Measurements from ENCODE around the gene WDR90.

Gene WDR90

DNA sequence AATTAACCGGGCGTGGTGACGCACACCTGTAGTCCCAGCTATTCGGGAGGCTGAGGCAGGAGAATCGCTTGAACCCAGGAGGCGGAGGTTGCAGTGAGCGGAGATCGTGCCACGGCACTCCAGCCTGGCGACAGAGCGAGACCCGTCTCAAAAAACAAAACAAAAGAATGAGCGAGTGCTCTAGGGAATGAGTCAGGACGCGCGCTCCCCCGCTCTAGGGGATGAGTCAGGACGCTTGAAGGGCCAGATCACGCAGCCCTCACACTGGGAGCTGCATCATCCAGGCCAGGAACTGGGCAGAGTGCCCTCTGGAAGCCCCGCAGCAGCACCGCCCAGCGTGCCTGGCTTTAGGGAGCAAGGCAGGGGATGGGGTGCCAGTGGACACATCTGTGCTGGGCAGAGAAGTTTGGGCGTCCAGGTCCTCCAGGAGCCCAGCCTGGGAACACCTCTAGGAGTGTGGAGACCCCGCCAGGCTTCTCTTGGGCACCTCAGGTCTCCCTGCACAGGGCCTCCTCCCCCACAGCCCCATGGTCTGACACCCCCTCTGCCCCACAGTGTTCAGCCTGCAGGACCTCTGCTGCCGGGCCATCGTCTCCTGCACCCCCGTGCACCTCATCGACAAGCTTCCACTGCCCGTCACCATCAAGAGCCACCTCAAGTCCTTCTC lies 22.2 kb upstream of the WDR90 start:
- DNase-seq (ENCODE audit: low read depth, low spot score) = no peak

DNA sequence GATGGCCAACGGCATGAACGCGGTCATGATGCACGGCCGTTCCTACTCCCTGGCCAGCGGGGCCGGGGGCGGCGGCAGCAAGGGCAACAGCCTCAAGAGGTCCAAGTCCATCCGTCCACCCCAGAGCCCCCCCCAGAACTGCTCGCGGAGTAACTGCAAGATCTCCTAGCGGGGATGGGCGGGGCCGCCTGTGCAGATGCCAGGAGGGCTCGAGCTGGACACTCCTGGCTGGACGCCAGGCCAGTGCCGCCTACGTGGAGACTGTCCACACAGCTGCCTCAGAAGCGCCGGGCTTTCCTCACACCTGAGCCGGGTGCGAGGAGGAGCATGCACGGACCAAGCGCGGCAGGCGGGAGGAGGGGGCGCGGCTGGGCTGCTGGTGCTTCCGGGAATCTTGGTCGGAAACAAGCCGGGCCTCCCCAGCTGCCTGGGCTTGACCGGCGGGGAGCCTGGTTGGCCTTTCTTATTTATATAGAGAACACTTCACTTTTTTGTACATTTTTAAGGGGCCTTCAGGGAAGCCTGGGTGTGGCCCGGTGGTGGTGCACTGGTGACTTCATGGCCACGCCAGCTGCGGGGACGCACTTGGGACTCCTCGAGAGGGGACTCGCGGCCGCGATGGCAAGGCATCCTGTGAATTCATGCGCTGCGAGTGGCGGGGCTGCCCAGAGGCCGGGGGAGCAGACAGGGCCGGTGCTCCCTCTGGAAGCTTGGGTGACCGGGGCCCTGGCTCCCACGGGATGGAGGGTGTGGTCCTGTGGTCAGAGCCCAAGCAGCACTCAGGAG lies 21.5 kb upstream of the WDR90 start:
- no peak for DNase-seq (ENCODE audit: low read depth, low spot score)

DNA sequence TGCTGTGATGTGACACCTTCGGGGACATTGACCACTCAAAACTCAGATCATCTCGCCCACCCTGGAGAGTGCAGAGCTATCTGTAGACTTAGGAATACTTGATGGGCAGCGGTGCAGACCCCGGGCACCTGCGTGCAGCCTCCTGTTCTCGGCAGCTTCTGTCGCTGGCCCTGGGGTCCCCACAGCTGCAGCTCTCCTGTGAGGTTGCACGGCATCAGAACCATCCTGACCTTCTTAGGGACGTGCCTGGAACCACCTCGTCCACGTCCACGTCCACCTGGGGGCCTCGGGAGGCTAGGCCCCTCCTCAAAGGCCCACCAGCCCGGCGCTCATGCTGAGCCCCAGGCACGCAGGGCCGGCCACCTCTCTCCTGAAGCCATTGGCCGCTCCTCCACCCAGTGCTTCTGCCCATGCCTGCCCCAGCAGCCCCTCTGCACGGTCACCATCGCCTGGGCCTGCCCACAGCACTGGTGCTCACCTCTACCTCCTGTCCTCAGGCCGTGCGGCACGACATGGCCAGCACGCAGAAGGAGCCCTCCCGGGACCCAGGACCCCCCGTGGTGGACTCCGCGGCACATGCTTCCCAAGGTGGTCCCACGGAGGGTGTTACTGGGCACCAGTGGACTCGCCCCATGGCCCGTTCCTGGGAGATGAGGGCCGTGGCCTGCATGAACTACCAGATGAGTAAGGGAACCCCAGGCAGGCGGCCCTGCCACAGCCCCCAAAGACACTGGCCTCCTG lies 20.7 kb upstream of the WDR90 start:
- DNase-seq (ENCODE audit: low read depth, low spot score) = no peak

GRCh38 chr16:629185-629832 lies 19.9 kb upstream of the WDR90 start:
- DNase-seq (ENCODE audit: low read depth, low spot score) = no peak

GRCh38 chr16:629833-630248 lies 19.3 kb upstream of the WDR90 start:
- DNase-seq (ENCODE audit: low read depth, low spot score) = no peak

DNA sequence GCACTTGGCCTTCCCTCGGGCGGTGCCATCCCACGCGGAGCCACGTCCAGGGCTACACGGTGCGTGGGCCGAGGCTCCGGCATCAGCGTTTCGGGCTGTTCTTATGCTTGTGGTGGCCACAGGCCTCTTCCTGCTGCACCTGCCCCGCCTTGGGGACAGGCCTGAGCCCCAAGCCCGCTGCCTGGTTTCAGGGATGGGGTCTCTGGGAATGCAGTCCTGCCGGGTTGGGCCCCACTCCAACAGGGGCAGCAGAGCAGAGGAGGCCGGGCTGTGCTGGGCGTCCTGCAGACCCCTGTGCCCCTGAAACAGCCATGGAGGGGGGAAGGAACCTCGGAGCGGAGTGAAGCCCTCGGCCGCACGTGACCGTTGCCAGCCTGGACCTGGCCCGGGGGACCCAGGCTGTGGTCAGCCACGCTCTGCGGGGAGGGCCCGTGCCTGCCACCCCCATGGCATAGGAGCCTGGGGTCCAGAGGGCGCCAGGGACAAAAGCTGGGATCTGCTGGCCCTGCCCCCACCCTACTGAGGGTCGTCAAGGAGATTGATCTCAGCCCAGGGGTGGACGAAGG lies 18.8 kb upstream of the WDR90 start:
- DNase-seq (ENCODE audit: low read depth, low spot score) = no peak

DNA sequence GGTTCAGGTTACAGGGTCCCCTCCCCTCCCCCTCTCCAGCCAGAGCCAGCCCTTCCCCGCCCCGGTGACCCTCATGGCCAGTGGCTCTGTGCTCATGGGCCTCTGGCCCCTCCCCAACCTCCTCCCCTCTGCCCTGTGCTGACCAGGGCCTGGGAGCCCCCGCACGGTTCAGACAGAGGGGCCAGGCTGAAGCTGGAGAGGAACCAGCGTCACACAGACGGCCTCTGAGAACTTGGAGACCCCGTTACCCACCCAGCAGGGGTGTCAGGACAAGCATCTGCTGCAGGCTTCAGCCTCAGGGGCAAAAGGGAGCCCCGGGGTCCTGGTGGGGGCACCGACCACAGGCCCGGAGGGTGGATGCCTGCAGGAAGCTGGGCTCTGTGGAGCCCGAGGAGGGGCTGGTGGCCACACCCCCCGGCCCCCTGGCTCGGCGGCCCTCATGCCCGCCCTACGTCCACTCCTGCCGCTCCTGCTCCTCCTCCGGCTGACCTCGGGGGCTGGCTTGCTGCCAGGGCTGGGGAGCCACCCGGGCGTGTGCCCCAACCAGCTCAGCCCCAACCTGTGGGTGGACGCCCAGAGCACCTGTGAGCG lies 18.3 kb upstream of the WDR90 start, which contains the start of gene WFIKKN1:
Gene WFIKKN1, plus strand, starts transcription at position 171 of the 591 bp plus-strand sequence. Its CDS starts 269 bp downstream, at position 440.
- DNase-seq (ENCODE audit: low read depth, low spot score) = no peak

GRCh38 chr16:631808-632358 lies 17.3 kb upstream of the WDR90 start:
- no peak for DNase-seq (ENCODE audit: low read depth, low spot score)

- no peak for DNase-seq (ENCODE audit: low read depth, low spot score)
Measured at GRCh38 chr16:632486-633335, 16.5 kb upstream of the WDR90 start.

DNA sequence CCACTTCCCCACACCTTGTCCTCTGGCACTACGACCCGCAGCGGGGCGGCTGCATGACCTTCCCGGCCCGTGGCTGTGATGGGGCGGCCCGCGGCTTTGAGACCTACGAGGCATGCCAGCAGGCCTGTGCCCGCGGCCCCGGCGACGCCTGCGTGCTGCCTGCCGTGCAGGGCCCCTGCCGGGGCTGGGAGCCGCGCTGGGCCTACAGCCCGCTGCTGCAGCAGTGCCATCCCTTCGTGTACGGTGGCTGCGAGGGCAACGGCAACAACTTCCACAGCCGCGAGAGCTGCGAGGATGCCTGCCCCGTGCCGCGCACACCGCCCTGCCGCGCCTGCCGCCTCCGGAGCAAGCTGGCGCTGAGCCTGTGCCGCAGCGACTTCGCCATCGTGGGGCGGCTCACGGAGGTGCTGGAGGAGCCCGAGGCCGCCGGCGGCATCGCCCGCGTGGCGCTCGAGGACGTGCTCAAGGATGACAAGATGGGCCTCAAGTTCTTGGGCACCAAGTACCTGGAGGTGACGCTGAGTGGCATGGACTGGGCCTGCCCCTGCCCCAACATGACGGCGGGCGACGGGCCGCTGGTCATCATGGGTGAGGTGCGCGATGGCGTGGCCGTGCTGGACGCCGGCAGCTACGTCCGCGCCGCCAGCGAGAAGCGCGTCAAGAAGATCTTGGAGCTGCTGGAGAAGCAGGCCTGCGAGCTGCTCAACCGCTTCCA lies 15.7 kb upstream of the WDR90 start:
- DNase-seq (ENCODE audit: low read depth, low spot score) = no peak

DNA sequence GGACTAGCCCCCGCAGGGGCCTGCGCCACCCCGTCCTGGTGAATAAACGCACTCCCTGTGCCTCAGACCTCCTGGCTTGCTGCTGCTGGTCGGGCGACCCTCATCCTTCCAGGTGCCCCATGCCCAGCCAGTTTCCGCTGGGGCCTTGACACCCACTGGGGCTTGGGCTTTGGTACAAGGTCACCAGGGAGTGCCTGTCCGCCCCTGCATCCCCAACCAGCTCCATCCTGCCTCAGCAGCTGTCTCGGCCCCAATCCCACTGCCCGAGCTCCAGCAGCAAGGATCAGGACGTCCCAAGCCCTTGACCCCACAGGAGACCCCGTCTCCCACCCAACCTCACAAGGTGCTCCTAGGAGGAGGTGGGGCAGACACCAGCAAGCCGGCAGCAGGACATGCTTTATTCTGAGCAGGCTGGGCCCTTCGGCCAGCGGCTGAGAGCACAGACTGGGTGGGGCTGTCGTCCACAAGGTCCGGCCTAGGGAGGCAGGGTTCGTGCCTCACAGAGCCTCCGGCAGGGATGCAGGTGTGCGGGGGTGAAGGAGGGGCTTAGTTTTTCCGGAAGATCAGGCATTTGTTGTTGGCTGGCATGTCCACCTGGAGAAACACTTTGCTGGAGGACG lies 15.0 kb upstream of the WDR90 start:
- no peak for DNase-seq (ENCODE audit: low read depth, low spot score)

GRCh38 chr16:634996-635395 lies 14.2 kb upstream of the WDR90 start:
- DNase-seq (ENCODE audit: low read depth, low spot score) = no peak

GRCh38 chr16:635573-636205 lies 13.5 kb upstream of the WDR90 start:
- DNase-seq (ENCODE audit: low read depth, low spot score) = no peak

DNA sequence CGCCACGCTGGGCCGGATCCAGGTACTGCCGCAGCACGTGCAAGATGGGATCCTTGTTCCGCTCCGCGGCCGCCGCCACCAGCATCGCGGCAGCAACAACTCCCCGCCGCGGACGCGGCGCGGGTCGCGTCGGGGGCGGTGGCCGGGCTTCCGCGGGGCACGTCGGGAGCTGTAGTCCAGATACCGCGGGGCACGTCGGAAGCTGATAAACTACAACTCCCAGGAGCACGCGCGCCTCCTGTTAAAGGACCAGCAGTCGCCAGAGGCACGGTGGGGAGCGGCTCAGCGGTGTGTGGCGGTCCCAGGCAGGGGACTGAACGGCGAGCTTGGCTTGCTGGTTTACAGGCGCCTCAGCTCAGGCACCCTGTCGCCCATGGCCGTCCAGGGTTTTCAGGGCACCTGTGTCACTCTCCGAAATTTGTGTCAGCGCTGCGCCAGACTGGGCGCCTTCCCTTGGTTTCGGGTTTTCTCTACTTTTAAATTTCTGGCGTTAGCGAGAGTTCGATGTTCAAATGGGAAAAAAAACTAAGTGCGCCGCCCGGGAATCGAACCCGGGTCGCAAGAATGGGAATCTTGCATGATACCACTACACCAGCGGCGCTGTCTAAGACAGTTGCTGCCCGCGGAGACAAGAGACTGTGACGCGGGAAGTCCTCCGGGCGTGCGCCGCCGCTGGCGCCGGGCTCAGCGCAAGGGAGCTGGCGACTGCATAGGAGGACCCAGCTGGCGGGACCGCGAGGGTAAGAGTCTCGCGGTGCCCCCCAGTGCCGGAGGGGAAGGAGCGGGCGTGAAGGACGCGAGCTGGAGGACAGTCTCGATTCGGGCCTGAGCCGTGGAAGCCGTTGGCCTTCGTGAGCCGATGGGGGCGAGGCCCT lies 12.7 kb upstream of the WDR90 start, which contains the start of gene METTL26:
Gene METTL26, minus strand, starts transcription at position 100 of the 875 bp plus-strand sequence. Its CDS starts 15 bp downstream, at position 85.
- no peak for DNase-seq (ENCODE audit: low read depth, low spot score)

DNA sequence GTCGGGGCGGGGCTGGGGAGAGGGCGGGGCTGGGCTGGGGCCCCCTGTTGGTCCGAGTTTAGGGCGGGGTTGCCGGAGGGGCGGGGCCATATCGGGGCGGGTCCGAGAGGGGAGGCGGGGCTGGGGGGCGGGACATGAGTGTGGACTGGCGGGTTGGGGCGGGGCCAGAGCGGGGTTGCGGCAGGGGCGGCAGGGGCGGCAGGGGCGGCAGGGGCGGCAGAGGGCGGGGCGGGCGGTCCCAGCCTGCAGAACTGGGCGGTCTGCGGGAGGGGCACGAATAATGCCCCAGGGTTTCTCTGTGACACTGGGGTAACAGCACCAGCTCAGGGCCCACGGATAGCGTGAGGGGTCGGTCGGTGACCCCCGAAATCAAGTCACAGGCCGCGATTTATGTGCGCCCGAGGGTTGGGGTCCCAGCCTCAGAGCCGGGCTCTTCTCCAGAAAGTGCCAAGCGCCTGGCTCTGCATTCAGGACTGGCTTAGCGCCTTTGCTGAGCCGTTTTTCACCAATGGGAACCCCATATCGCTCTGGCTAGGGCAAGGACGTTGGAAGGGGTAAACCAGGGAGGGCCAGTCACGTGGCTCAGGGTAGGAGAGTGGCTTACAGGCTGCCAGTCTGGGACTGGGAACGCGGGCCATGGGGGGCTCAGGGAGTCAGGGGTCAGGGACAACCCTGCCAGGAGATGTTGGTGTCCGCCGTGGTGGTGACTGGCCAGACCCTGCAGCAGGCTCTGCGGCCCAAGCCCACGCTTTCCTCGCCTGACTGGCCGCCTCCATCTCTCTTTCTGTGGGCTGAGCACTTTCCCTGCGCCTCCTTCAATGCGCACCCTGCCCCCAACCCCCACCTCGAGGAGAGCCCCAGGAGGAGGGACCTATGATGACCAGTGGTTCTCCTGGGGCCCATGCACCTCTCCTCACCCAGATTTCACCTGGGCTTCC lies 11.8 kb upstream of the WDR90 start:
- DNase-seq (ENCODE audit: low read depth, low spot score) = no peak

GRCh38 chr16:638034-638543 lies 11.1 kb upstream of the WDR90 start:
- DNase-seq (ENCODE audit: low read depth, low spot score) = no peak
